ENCODE data around the gene ENPEP. TPM values are rescaled to one million over a fixed set of nuclear protein-coding genes. Genes with fewer than 3 reads are reported as not detected.
"Not testable (repeated sequence)": the region's sequence is repeated elsewhere in the genome, so short reads cannot be mapped to it uniquely, and the experiment has no call there.

The ENPEP gene
- total RNA-seq, 1 experiment from 2014 or later = 5.0 TPM

- in situ Hi-C loops (cut with HindIII; ENCODE audit: low pct_unique_long_range_greater_than_20kb, low sequenced_read_pairs); DNase-seq (ENCODE audit: low read depth): not testable (repeated sequence)
Observed at GRCh38 chr4:110576696-110577095, 100.7 kb downstream of the ENPEP start.

GRCh38 chr4:110586131-110586850, 110.3 kb downstream of the ENPEP start:
- peak; percentile 43 for DNase-seq (ENCODE audit: low read depth)
- in situ Hi-C loops (cut with HindIII; ENCODE audit: low pct_unique_long_range_greater_than_20kb, low sequenced_read_pairs) = no loop called here

GRCh38 chr4:110587666-110588285, 111.8 kb downstream of the ENPEP start:
- in situ Hi-C loops (cut with HindIII; ENCODE audit: low pct_unique_long_range_greater_than_20kb, low sequenced_read_pairs) = no loop called here
- DNase-seq (ENCODE audit: low read depth) = no peak

- DNase-seq (ENCODE audit: low read depth) = no peak
- in situ Hi-C loops (cut with HindIII; ENCODE audit: low pct_unique_long_range_greater_than_20kb, low sequenced_read_pairs) = no loop called here
Observed at GRCh38 chr4:110589297-110589696, 113.3 kb downstream of the ENPEP start.

- in situ Hi-C loops (cut with HindIII; ENCODE audit: low pct_unique_long_range_greater_than_20kb, low sequenced_read_pairs) = no loop called here
Observed at GRCh38 chr4:110595583-110595982, 119.6 kb downstream of the ENPEP start.

GRCh38 chr4:110596431-110596830, 120.5 kb downstream of the ENPEP start:
- in situ Hi-C loops (cut with HindIII; ENCODE audit: low pct_unique_long_range_greater_than_20kb, low sequenced_read_pairs) = no loop called here
- no peak for DNase-seq (ENCODE audit: low read depth)

More at GRCh38 chr4:110595583-110595982, 119.6 kb downstream of the ENPEP start:
- no peak for DNase-seq (ENCODE audit: low read depth)

DNA sequence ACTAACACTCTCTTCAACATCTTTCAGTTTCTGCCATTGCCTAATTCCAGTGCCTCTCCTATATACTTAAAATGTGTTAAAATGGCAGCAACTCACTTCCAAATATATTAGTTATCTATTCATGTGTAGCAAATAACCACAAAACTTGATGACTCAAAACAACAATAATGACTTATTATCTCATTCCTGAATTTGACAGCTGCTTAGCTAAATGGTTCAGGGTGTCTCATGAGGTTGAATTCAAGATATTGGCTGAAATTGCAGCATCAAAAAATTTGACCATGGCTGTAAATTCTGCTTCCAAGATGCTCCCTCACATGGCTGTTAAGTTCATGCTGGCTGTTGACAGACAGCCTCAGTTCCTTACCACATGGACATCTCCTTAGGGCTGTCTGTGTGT, 121.6 kb downstream of the ENPEP start:
- DNase-seq (ENCODE audit: low read depth) = no peak
- in situ Hi-C loops (cut with HindIII; ENCODE audit: low pct_unique_long_range_greater_than_20kb, low sequenced_read_pairs) = no loop called here

DNA sequence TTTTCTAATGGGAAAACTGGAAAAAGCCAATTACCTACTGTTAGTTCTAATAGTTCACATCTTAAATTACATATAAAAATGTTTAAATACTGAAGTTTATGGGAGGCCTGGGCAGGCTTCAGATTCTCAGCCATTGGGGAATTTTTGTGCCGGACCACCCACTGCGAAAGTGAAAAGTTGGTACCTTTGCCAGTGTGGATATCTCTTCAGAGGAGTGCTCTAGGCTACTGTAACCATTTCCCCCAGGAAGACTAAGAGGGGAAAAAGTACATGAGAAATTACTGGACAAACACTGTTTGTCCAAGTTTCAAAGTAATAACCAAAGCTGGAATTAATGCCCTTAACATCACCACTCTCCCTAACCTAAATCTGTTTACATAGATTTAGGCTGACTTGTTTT, 126.1 kb downstream of the ENPEP start:
- no peak for DNase-seq (ENCODE audit: low read depth)
- in situ Hi-C loops (cut with HindIII; ENCODE audit: low pct_unique_long_range_greater_than_20kb, low sequenced_read_pairs) = no loop called here

- in situ Hi-C loops (cut with HindIII; ENCODE audit: low pct_unique_long_range_greater_than_20kb, low sequenced_read_pairs) = no loop called here
- no peak for DNase-seq (ENCODE audit: low read depth)
Observed at GRCh38 chr4:110605077-110605476, 129.1 kb downstream of the ENPEP start.

DNA sequence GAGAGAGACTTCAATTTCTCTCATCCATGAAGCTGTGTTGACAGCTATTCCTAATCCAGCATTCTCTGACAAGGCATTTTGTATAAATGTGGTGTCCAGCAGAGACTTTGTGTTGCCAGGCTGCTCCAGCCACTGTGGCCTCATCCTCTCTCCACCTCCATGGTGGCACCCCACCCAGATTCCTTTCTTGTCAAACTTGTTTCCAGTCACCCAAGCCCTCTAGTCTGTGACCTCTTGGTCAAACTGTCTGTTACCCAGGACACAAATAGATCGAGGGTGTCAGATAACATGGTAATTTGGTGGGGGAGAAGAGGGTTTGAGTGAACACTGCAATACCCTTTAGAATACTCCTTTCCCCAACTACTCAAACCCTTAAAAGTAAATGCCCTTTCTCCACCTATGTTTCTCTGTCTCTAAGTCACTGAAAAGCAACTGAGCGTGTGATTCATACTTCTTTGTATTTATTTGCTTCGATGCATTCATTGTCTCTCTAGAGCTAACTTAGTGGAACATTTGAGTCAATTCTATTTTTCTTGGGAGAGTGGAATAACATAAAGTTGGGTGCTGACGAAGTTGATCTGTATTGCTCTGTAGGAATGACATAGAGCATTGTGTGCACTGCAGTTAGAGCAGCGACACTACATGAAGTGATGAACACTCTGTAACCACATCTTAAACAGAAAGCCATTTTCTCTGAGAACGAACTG, 133.2 kb downstream of the ENPEP start:
- in situ Hi-C loops (cut with HindIII; ENCODE audit: low pct_unique_long_range_greater_than_20kb, low sequenced_read_pairs) = no loop called here
- peak; percentile 86 for DNase-seq (ENCODE audit: low read depth)

DNA sequence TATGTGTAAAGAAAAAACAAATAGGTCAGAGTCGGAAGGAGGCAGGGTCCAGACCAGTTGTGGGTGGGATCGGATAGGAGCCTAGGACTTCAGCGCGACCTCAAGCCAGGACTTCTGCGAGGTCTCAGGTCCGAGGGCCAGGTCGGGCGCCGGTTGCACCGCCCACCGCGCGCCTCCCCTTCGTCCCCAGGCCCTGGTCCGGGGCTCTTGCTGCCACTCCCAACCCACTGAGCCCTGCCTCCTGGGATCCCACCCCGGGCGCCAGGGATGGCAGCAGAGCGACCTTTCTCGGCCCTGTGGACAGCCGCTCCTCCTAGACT, 134.6 kb downstream of the ENPEP start:
- in situ Hi-C loops (cut with HindIII; ENCODE audit: low pct_unique_long_range_greater_than_20kb, low sequenced_read_pairs) = no loop called here
- no peak for DNase-seq (ENCODE audit: low read depth)

GRCh38 chr4:110610940-110611831, 135.2 kb downstream of the ENPEP start:
- in situ Hi-C loops (cut with HindIII; ENCODE audit: low pct_unique_long_range_greater_than_20kb, low sequenced_read_pairs) = no loop called here

GRCh38 chr4:110611968-110612447, 136.1 kb downstream of the ENPEP start:
- no peak for DNase-seq (ENCODE audit: low read depth)
- in situ Hi-C loops (cut with HindIII; ENCODE audit: low pct_unique_long_range_greater_than_20kb, low sequenced_read_pairs) = no loop called here

More at GRCh38 chr4:110610940-110611831, 135.2 kb downstream of the ENPEP start:
- DNase-seq (ENCODE audit: low read depth) = peak; percentile 95

- in situ Hi-C loops (cut with HindIII; ENCODE audit: low pct_unique_long_range_greater_than_20kb, low sequenced_read_pairs) = no loop called here
- DNase-seq (ENCODE audit: low read depth) = no peak
Observed at GRCh38 chr4:110612631-110613269, 136.8 kb downstream of the ENPEP start.

DNA sequence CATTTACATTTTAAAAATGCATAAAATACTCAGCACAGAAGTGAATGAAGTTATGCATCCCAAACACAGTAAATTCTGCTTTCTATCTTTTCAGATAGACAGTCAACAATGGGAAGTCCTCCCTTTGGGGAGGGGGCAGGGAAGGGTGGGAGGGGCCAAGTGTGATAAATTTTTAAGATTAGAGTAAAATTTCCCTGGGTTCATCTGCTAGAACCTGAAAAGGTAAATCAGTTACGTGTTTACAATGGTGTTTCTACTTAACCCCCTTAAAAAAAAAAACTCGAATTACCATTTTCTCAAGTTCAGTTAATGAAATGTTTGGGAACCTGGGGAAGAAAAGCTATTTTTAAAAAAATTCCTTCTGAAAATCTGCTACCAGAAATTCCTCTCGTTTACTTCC, 137.8 kb downstream of the ENPEP start:
- in situ Hi-C loops (cut with HindIII; ENCODE audit: low pct_unique_long_range_greater_than_20kb, low sequenced_read_pairs) = no loop called here
- no peak for DNase-seq (ENCODE audit: low read depth)

DNA sequence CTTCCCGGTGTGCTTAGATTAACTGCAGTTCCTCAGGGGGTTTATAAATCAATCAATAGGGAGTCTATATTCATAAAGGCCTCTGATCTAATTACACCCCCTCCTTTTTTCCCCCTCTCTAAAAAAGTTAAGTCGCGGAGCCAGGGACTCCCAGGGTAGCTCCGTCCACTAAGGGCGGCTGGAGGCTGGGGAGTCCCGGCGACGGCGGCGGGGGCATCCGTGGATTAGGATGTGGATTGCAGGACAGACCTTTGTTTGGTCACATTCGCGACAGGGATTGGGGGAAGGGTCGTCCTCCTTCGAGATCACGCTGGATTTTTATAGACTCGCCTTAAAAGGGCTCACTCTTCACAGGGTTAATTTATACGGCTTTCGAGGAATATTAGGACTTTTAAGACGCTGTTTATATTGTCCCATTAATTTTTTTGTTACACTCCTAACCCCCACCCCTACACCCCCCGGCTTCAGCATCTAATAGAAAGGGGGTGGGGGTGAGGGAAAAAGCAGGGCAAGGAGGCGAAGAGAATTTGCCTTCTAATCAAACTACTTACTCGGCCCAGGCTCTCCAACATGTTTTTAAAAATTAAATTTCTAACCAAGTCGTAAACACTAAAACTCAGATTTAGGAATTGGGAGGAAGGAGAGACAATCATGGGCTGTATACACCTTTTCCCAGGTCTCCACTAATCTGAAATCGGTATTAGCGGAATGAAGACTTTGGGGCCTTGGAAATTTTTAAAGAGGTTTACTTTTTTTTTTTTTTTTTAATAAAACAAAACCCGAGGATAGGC, 138.4 kb downstream of the ENPEP start:
- in situ Hi-C loops (cut with HindIII; ENCODE audit: low pct_unique_long_range_greater_than_20kb, low sequenced_read_pairs) = no loop called here
- DNase-seq (ENCODE audit: low read depth) = no peak

Data from Caki2 (cell line).